ENCODE data around the gene SIRT2.
A peak's percentile ranks its signal among the peaks of the same experiment; 100 is the strongest.

SIRT2 gene

DNA sequence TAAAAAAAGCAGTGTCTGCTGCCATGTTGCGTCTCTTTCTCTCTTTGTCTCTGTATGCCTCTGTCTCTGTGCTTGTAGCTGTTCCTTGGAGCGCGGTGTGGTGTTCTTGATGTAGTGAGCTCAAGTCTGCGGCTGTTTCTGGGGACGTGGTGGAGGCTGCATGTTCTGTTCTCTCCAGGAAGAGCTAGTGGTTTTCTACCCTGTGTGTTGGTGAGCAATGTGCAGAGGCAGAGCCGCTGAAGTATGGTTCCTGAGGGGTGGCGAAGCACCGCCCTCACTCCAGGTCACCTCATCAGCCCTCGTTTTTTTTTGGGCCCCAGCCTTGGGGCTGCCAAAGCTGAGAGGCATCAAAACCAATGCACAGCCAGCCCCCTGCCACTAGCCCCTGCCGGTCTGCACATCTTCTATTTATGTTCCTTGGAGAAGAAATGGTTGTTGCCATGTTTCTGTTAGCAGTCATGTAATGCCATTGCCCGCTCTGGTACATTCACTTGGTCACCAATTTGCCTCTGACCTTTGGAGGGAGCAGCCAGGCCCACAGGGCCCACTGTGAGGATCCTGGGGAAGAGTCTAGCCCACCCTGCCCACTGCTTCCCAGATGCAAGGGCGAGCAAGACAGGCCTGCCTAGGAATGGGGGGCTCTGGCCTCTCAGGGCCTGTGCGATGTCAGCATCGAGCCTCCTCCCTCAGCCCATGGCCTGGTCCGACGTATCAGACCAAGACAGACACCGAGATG, 56.8 kb downstream of the SIRT2 start:
- DNase-seq: no peak

DNA sequence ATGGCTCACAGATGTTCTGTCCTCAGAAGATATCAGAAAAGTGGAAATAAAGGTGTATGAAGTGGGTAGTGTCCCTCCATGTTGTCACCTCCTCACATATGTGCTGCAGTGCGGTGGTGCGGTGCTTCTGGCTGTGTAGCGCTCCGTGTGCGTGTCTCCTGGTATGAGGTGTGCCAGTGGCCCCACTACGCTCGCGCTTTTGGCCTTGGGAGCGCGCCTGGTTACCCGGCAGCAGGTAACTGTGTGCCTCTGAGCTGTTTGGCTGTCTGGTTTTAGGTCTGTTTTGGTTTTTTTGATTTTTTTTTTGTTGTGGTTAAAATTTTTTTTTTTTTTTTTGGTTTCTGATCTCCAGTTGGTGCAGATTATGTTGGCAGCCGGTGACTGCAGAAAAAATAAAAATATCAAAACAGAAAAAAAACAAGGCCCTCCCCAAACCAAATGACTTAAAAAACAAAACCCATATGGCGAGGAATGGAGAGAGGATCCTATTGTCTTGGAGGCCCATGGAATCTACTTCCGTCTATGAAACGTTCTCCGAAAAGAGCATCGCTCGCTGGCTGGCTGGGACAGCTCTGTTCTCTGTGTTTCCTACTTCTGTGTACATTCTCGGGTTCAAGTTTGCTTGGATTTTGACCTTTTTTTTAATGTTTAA, 57.5 kb downstream of the SIRT2 start:
- no peak for DNase-seq

DNA sequence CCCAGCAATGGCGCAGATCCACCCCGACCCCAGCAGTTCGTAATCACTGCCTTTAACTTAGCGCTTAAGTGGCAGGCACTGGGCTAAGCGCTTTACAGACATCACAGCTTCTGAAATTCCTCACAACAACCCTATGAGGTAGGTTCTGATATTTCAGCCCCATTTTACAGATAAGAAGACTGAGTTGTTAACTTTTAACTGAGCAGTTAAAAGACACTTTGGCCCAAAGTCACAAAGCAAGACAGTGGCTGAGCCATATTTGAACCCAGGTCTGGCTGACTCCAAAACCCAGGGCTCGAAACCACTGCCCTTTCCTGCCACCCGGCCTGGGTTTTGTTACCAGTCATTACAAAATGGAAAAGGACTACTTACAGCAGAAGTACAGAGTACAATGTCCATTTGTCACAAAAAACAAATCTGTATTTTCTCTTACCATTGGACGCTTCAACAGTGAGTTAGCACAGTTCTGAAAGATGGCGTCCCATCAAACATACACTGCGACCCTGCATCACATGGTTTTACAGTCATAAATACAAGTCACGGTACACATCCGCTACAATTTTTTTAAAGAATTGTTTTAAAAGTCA, 58.1 kb downstream of the SIRT2 start:
- no peak for DNase-seq

DNA sequence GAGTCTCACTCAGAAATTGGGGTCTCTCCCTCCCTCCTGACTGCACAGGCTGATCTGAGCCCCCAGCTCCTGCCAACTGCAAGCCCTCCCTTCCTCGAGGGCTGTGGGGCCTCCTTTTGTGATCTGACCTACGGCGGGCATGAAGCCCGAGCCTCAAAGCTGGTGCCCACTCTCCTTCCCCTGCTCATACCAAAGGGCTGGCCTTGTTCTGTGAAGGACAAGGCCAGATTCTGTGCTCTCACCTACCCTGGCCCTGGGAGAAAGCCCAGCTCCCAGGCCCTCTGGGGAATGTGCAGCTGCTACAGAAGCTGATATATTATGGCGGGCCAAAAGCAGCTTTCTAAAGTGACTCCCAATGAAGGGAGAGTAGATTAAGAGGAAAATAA, 58.8 kb downstream of the SIRT2 start:
- no peak for DNase-seq

DNA sequence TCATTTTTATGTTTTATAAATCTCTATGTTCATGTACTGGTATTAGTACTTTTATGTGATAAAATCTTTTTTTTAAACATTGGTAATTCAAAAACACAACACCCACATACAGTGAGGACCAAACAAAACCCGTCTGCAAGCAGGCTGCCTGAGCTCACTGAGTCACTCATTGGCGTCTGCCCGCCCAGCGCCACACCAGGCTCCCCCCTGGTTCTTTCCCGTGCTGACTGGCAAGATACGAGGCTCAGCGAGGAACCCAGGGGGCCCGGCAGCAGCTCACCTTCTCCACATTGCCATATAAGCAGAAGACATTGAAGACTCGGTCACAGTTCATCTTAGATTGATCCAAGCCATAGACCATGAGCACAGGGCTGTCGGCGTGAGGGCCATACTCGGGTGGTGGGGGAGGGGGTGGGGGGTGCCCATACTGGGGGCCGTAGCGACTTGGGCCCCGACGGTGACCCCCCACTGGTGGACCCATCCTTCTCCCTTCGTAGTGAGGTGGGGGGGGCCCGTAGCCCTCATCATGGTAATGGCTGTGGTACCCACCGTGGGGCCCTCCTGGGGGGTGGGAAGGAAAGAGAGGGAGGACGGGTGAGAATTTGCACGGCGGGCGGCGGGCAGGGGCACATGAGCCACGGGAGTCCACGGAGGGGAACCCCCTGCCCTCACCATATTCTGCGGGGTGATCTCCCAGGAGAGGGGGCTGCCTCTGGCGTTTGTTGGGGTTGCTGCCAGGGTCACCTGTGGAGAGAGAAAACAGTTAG, 59.4 kb downstream of the SIRT2 start:
- DNase-seq: no peak

DNA sequence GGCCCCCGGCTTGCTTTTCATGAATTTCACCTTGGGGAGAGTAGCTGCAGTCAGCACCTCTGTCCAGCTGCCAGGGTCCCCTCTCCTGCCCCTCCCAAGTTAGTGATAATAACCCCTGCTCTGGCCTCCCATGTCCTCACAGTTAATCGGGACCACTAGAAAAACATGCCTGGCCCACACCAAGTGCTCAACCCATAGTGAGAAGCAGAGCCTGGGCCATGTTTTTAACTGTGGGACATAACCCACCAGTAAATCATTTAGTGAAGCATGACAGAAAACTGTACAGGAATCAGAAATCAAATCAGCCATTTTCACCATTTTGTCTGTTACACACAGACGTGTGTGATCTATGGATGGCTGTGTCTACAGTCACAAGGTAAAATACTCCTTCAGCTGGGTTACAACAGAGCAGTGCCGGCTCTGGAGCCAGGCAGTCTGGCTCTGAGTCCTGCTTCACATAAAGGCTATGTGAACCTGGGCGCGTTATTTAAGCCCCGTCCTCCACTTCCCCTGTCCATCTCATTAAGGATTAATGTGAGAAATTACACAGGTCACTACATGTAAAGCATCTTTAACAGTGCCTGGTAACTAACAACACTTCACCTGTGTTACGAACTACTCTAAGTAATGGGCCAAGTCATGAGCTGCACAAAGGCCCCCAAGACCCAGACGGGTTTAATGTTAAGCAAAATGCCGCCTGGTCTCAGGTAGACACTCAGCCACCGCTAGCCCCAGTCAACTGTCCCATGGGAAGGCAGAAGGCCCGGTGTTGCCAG, 60.2 kb downstream of the SIRT2 start:
- no peak for DNase-seq

DNA sequence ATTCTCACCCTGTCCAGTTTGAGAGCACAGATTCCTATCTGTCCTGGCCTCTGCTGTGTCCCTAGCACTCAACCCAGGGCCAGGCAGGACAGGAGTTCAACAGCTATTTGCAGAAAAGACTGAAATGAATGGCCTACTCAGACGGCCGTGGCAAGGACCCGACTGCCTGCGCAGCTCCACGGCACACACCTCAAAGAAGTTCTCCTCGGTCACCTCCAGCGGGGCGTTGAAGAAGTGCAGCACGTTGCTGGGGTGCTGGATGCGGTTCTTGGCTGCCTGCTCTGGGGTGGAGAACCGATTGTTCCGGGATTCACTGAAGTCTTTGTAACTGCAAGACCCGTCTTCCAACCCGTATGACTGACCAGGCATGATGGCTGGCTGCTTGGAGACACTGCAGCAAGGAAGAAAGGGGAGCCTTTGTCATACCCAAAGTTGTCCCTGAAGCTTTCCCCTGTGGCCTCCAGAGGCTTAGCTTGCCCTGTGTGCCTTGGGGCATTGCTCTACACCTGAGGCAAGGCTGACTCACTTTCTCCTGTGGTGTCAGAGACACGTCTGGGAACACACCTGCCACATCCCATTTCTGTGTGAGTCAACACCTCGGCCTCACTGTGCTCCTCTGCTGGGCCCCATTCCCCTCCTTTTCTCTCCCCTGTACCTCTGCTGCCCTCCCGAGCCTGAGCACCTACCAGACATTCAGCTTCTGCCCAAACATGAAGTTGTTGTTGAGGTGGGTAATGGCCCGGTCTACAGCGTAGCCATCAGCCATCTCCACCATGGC, 61.0 kb downstream of the SIRT2 start:
- DNase-seq: no peak

DNA sequence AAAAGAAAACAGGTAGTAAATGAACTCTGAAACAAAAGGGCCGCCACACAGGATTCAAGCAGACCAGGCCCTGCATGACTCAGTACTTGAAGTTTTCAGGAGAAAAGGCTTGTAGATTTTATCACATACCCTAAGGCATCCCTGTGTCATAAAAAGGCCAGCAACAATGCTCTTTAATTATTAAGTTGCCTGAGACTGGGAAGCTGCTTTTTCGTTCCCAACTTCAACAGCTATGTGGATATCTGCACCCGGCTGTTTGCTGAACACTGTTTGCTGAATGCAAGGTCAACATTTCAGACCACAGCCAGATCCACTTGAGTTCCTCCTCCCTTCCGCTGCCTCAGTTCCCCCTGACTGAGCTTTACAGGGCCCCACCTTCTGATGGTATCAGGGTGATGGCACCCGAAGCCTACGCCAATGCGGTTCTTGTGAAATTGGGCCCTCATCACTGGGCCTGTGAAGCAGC, 61.7 kb downstream of the SIRT2 start:
- no peak for DNase-seq

DNA sequence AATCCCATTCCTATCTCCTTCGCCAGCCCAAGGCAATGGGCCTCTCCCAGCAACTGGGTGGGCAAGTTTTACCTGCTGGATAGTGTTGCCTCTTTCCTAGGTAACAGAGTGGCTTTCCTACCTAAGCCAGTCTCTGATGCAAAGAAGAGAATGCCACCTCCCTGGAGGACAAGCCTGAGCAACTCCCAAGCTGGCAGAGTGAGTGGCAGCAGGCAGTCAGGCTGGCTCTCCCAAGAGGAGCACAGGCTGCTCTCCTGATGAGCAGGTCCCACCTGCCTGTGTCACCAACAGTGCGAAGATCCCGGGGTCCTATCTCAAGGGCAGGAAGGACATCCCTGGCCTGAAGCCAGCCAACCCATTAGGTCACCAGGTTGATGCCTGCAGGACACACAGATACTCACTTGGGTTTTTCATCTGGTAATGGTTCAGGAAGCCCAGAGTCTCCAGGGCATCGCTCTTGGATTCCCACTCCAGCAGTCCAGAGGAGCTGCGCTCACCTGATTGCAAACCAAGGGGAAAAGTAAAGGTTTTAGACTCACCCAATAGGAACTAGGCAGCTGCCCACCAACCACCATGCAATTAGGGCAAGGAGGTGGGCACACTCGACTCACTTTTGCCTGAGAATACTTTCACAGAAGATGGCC, 62.3 kb downstream of the SIRT2 start:
- no peak for DNase-seq

DNA sequence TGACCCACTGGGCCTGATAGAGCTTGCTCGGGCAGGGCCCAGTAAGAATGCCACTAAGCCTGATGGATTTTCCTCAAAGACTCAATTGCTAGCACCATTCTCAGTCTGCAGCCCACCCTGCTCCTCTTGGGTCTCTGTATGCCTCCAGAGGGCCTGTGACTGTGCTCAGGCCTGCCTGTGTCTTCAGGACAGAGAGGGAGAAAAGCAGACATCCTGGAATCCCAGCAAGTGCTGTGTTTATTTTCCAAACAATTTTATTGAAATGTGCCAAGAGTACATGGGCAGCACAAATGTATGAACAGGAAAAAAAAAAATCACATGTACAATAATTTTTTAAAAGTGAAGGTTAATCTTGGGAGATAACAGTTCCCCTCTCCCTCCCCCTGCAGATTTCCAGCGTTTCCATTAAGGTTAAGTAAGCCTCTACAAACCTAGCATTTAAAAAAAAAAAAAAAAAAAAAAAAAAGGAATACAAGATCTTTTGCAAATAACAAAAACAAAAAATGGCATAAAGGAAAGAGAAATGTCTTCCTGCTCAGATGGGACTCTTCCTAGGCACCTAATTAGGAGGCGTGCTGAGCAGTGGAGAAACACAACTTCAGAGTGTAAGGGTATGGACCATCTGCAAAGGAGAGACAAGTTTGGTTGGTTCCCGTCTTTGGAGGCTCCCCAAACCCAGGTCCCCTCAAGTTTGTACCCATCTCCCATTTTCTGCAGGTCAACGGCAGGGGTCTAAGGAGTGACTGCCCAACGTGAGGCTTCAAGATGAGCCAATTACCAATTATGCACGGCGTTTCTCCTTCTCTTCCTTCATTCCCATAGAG, 63.0 kb downstream of the SIRT2 start:
- DNase-seq: no peak

DNA sequence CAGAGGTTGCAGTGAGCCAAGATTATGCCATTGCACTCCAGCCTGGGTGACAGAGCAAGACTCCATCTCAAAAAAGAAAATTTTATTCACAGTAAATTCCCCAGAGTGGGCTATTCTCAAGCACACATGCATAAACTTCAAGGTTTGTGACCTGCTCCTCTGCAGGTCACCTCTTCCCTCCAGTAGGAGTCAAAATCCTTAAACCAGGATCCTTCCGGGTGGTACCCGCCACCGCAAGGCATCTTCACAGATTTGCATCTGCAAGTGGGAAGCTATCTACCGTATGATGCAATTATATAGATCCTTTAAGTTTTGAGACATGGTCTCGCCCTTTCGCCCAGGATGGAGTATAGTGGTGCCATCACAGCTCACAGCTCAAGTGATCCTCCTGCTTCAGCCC, 64.8 kb downstream of the SIRT2 start:
- no peak for DNase-seq

DNA sequence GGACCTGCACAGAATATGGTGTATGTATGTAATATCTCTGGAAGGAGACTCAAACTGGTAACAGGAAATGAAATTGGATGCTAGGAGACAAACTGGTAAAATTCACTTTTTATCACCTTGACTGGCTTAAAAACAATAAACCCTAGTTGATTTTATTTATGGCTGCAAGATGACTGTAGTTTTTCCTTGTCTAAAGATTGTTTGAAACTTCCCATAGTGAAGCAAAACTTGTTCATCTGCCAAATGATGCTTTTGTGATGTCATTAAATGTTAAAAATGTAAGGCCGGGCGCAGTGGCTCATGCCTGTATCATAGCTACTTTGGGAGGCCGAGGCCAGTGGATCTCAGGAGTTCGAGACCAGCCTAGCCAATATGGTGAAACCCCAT, 65.3 kb downstream of the SIRT2 start:
- DNase-seq: no peak

DNA sequence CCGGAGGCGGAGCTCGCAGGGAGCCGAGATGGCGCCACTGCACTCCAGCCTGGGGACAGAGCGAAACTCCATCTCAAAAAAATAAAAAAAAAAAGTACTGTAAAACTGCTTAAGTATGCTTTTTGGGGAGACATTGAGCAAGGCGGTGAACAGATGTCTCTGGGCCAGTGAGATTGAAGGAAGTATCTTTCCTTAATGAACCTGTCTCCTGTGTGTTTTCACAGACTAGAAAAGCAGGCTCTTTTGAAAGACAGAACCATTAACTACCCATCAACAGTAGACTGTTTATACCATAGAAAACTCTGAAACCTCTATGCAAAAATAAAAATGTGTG, 66.4 kb downstream of the SIRT2 start:
- peak in 1 of 3 donors; percentile 32 for DNase-seq

DNA sequence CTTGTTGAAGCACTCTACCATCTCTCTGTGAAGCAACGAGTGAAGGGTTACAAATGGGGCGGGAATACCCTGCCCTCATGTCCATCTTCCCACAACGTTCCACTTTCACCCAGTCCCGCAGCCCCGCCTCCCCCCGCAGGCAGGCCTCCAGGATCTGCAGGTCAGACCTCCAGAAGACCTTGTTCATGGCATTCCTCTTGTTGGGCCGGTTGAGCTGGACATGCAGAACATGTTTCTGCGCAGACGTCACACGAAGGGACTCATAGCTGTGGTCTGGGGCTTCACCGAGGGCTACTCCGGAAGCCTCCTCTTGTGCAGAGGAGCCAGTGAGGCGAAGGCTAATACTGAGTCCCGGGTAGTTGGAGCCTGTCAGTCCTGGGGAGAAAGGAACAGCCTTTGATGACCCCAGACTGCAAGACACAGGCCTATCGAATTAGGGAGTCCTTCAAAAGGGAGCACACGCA, 68.2 kb downstream of the SIRT2 start:
- DNase-seq: peak; percentile 74 to 77 (median 75)

DNA sequence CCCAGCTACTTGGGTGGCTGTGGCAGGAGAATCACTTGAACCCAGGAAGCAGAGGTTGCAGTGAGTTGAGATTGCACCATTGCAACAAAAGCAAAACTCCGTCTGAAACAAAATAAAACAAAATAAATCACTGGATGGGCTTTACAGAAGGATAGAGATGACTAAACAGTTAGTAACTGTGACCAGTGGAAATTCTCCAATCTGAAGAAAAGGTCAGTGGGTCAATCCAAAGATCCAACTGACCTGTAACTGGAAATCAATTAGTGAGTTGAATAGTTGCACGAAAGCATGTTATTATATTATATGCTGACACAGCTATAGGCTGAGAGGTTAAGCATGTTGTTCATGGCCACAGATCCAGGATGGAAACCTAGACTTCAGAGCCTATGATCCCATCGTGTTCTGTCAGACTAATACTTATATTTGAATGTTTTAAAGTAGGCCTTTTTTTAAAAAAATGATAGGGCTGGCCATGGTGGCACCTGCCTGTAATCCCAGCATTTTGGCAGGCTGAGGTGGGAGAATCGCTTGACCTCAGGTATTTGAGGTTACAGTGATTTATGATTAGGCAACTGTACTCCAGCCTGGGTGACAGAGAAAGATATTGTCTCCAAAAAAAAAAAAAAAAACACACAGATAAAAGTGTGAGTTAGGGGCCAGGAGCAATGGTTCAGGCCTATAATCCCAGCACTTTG, 69.2 kb downstream of the SIRT2 start:
- peak in 2 of 3 donors; percentile 20 to 39 for DNase-seq

DNA sequence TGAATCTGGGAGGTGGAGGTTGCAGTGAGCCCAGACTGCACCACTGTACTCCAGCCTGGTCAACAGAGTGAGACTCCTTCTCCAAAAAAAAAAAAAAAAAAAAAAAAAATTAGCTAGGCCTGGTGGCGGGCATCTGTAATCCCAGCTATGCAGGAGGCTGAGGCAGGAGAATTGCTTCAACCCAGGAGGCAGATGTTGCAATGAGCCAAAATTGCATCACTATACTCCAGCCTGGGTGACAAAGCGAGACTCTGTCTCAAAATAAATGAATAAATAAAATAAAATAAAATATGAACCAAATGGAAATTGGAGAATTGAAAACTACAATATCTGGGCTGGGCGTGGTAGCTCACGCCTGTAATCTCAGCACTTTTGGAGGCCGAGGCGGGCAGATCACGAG, 70.2 kb downstream of the SIRT2 start:
- peak; percentile 47 to 69 (median 66) for DNase-seq
